Loucy (cell line): Measurements from ENCODE around the gene C1orf167.

Source experiments
- H2AFZ ChIP-seq: fragments of 200-600 bp; sonication (generic); 2 replicates; pipeline ENCODE4 v1.6.0; 2016; ENCODE audit warnings: antibody characterized with exemption, mild to moderate bottlenecking, low read length, moderate library complexity
- H3F3A ChIP-seq: fragments of 200-600 bp; 2 replicates; pipeline ENCODE4 v1.6.0; 2016; ENCODE audit warnings: antibody characterized with exemption, low read depth, mild to moderate bottlenecking
- H3K27me3 ChIP-seq: fragments of 200-600 bp; sonication (generic); 2 replicates; pipeline ENCODE4 v1.6.1; 2014; ENCODE audit warnings: low read length, mild to moderate bottlenecking; ENCODE audit not compliant: insufficient read depth, poor library complexity, severe bottlenecking
- H3K36me3 ChIP-seq: fragments of 200-600 bp; sonication (generic); 2 replicates; pipeline ENCODE4 v1.6.1; 2016; ENCODE audit warnings: low read length; ENCODE audit not compliant: insufficient read depth
- H3K4me1 ChIP-seq: fragments of 200-600 bp; sonication (generic); 2 replicates; pipeline ENCODE4 v1.5.1; 2014; ENCODE audit warnings: low read length, mild to moderate bottlenecking; ENCODE audit not compliant: insufficient read depth, poor library complexity, severe bottlenecking
- H3K4me2 ChIP-seq: fragments of 200-600 bp; sonication (generic); 2 replicates; pipeline ENCODE4 v1.6.0; 2014; ENCODE audit warnings: antibody characterized with exemption, low read length, low read depth, mild to moderate bottlenecking; ENCODE audit not compliant: poor library complexity, severe bottlenecking
- H3K4me3 ChIP-seq: fragments of 200-600 bp; sonication (generic); 2 replicates; pipeline ENCODE4 v1.5.1; 2014; ENCODE audit warnings: low read length, mild to moderate bottlenecking, mixed read lengths; ENCODE audit not compliant: poor library complexity, severe bottlenecking
- H3K79me2 ChIP-seq: fragments of 200-600 bp; sonication (generic); 2 replicates; pipeline ENCODE4 v1.6.1; 2014; ENCODE audit warnings: low read length; ENCODE audit not compliant: insufficient read depth
- H3K9ac ChIP-seq: fragments of 200-600 bp; sonication (generic); 2 replicates; pipeline ENCODE4 v1.6.0; 2014; ENCODE audit warnings: mild to moderate bottlenecking, low read depth, low read length, moderate library complexity; ENCODE audit not compliant: poor library complexity, severe bottlenecking
- H3K9me2 ChIP-seq: fragments of 200-600 bp; sonication (generic); replicated peaks from 2 replicates; pipeline ENCODE4 v1.6.1; 2016; ENCODE audit warnings: low read depth, low read length, mixed read lengths
- H3K9me3 ChIP-seq: fragments of 200-600 bp; sonication (generic); 2 replicates; pipeline ENCODE4 v1.6.1; 2014; ENCODE audit warnings: mild to moderate bottlenecking, antibody characterized with exemption, low read length, low read depth; ENCODE audit not compliant: insufficient read depth
- H4K20me1 ChIP-seq: fragments of 200-600 bp; sonication (generic); 2 replicates; pipeline ENCODE4 v1.6.0; 2014; ENCODE audit warnings: antibody characterized with exemption, low read length, mild to moderate bottlenecking; ENCODE audit not compliant: insufficient read depth, poor library complexity, severe bottlenecking
- CTCF ChIP-seq: fragments of 200-600 bp; sonication (generic); conservative IDR thresholded peaks from 2 replicates; pipeline ENCODE4 v1.5.1; 2014; ENCODE audit warnings: mild to moderate bottlenecking, antibody characterized with exemption, low read length
- EZH2phosphoT487 ChIP-seq: fragments of 200-600 bp; IDR thresholded peaks from 2 replicates; pipeline ENCODE4 v1.6.1; 2018; ENCODE audit warnings: antibody characterized with exemption, mild to moderate bottlenecking, moderate library complexity, borderline replicate concordance

The C1orf167 gene

GRCh38 chr1:11793819-11794218 lies 31.8 kb downstream of the C1orf167 start:
- Histone ChIP-seq H3K9ac (no peak overlapping the region), H3K36me3 (0 out of 2 replicates have a peak, but pooled peaks cover 3% of the 10 kb centered on the region), H3K27me3 (no peaks in the 10 kb centered on the region), H3K4me1 (no peaks in the 10 kb centered on the region), H2AFZ (no peak overlapping the region), H4K20me1 (no peaks in the 10 kb centered on the region), H3K4me2 (no peak overlapping the region), H3K9me3 (no peaks in the 10 kb centered on the region), H3K79me2 (no peaks in the 10 kb centered on the region), H3K9me2 (no peaks in the 10 kb centered on the region), H3F3A (no peaks in the 10 kb centered on the region), H3K4me3 (no peak overlapping the region)
- TF ChIP-seq EZH2phosphoT487: no peak
- no peak for TF ChIP-seq CTCF

- no peaks in the 10 kb centered on the region for H3K4me1 ChIP-seq
- no peaks in the 10 kb centered on the region for H3K9me2 ChIP-seq
- no peaks in the 10 kb centered on the region for H3K27me3 ChIP-seq
- H3K4me3 ChIP-seq: no peak overlapping the region
- no peak overlapping the region for H3K9ac ChIP-seq
- TF ChIP-seq EZH2phosphoT487 (no peak), CTCF (no peak)
- H3K4me2 ChIP-seq: no peak overlapping the region
- 0 out of 2 replicates have a peak, but pooled peaks cover 3% of the 10 kb centered on the region for H3K36me3 ChIP-seq
- H3K9me3 ChIP-seq: no peaks in the 10 kb centered on the region
- H3K79me2 ChIP-seq: no peaks in the 10 kb centered on the region
- no peaks in the 10 kb centered on the region for H4K20me1 ChIP-seq
- H2AFZ ChIP-seq: no peak overlapping the region
- no peaks in the 10 kb centered on the region for H3F3A ChIP-seq
Observed at GRCh38 chr1:11794446-11795237, 32.6 kb downstream of the C1orf167 start.

- Histone ChIP-seq H4K20me1 (no peaks in the 10 kb centered on the region), H3K9me2 (no peaks in the 10 kb centered on the region), H3K4me1 (no peaks in the 10 kb centered on the region), H3F3A (no peaks in the 10 kb centered on the region), H3K4me3 (no peak overlapping the region), H3K27me3 (no peaks in the 10 kb centered on the region), H3K79me2 (no peaks in the 10 kb centered on the region), H3K36me3 (0 out of 2 replicates have a peak, but pooled peaks cover 3% of the 10 kb centered on the region), H3K4me2 (no peak overlapping the region), H3K9me3 (no peaks in the 10 kb centered on the region), H3K9ac (no peak overlapping the region), H2AFZ (no peak overlapping the region)
- TF ChIP-seq CTCF (no peak), EZH2phosphoT487 (no peak)
Observed at GRCh38 chr1:11795238-11795890, 33.4 kb downstream of the C1orf167 start.
